GM23338 (cell line): Measurements from ENCODE around the gene TCERG1.

ENCODE experiments used
- CTCF ChIP-seq, 2 experiments: fragments of 200-600 bp in 1 of 2; sonication (generic) in 1 of 2; conservative IDR thresholded peaks; 2 replicates each; pipeline versions ENCODE4 v1.5.1 to v1.6.1; 2016 to 2017; ENCODE audit warnings: antibody characterized with exemption in 2 of 2, low read depth in 2 of 2, mild to moderate bottlenecking in 2 of 2, moderate library complexity in 1 of 2
- ETS1 ChIP-seq: IDR thresholded peaks from 2 replicates; pipeline ENCODE4 v1.6.1; 2016; ENCODE audit warnings: antibody characterized with exemption
- EZH2 ChIP-seq: fragments of 200-600 bp; sonication (generic); IDR thresholded peaks from one replicate; pipeline ENCODE4 v1.8.0; 2017; ENCODE audit warnings: antibody characterized with exemption, mild to moderate bottlenecking, low read depth; ENCODE audit not compliant: unreplicated experiment
- TF ChIP-seq, protein P1 (sequence below): IDR thresholded peaks from one replicate; pipeline ENCODE4 v1.6.1; 2018; ENCODE audit warnings: antibody characterized with exemption; ENCODE audit not compliant: unreplicated experiment

DNA sequence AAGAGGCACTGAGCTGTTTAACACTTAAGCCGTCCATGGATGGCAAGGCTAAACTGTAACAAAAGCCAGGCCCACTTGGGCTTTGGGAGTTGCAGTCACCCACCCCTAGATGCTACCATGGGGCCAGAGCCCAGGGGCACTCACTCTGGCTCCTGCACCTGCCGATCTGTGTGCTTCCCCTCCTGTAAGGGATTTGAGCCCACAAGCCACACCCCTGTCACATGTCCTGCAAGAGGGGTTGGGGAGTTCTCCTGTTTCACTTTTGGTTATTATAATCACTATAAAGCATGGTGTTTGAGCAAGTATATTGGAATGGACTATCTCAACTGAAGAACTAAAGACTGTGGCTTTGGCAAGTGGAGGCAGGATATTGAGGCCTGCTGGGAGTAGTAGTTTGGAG lies 82.9 kb downstream of the TCERG1 start:
- TF ChIP-seq CTCF (conservative IDR thresholded peaks at IDR 0.05; ENCODE audit: low read depth in 2 of 2) (no peak), EZH2 (no peak), ETS1 (no peak)
- TF ChIP-seq, protein P1, sequence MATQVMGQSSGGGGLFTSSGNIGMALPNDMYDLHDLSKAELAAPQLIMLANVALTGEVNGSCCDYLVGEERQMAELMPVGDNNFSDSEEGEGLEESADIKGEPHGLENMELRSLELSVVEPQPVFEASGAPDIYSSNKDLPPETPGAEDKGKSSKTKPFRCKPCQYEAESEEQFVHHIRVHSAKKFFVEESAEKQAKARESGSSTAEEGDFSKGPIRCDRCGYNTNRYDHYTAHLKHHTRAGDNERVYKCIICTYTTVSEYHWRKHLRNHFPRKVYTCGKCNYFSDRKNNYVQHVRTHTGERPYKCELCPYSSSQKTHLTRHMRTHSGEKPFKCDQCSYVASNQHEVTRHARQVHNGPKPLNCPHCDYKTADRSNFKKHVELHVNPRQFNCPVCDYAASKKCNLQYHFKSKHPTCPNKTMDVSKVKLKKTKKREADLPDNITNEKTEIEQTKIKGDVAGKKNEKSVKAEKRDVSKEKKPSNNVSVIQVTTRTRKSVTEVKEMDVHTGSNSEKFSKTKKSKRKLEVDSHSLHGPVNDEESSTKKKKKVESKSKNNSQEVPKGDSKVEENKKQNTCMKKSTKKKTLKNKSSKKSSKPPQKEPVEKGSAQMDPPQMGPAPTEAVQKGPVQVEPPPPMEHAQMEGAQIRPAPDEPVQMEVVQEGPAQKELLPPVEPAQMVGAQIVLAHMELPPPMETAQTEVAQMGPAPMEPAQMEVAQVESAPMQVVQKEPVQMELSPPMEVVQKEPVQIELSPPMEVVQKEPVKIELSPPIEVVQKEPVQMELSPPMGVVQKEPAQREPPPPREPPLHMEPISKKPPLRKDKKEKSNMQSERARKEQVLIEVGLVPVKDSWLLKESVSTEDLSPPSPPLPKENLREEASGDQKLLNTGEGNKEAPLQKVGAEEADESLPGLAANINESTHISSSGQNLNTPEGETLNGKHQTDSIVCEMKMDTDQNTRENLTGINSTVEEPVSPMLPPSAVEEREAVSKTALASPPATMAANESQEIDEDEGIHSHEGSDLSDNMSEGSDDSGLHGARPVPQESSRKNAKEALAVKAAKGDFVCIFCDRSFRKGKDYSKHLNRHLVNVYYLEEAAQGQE: no peak
